NCI-H1417 (cell line): Measurements from ENCODE around the gene PSME1.

Experiments
- DNase-seq, 3 experiments: peaks; one replicate each; lab custom pipeline; 2025; lab: John Stamatoyannopoulos, UW

PSME1 gene

DNA sequence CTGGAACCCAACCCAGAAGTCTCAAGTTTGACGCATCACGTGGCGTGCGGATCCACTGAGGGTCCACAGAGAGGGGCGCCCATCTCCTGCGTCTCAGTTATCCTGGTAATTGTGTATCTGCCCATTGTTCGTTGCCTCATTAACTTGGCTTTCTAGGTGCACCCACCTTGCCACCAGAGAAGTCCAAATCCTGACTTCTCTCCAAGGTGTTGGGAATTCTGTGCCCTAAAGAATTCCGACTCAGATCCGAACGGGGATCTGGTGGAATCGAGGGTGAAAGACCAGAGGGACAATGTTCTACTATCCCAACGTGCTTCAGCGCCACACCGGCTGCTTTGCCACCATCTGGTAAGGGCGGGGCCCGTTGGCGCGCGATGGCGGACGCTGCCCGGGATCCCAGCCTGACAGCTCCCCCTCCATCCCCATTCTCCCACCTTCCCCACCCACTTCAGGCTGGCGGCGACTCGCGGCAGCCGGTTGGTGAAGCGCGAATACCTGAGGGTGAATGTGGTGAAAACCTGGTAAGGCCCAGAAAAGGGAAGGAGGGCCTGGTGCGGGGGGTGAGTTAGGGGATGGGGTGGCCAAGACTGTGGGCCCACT lies 36.4 kb downstream of the PSME1 start:
- peak; percentile 37 to 59 (median 40) for DNase-seq

DNA sequence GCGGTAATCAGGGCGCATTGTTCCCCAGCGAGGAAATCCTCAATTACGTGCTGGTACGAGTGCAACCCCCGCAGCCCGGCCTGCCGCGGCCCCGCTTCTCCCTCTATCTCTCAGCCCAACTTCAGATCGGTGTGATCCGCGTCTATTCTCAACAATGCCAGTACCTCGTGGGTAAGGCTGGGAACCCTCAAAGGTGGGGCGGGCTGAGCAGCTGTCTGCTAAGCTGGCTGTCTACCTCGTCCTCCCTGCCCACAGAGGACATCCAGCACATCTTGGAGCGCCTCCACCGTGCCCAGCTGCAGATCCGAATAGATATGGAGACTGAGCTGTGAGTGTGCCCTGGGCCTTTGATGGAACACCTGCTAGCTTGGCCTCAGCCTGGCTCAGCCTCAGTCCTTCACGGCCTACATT lies 36.9 kb downstream of the PSME1 start:
- DNase-seq, result peak in 1 of 3 experiments; percentile 49

DNA sequence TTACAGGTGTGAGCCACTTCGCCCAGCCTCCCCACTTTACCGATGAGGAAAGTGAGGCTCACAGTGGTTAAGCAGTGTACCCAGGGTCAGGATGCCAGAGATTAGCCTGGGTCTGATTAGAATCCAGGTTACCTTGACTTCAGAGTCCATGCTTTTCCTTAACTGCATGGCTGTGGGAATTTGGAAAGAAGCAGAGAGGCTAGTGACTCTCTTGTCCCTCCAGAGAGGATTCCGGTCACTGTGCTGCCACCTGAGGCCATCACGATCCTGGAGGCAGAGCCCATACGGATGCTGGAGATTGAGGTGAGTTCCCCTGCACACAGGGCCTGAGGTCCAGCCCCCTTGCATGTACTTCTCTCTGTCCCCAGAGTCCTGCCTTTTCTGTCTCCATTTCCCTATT lies 40.6 kb downstream of the PSME1 start:
- no peak for DNase-seq

DNA sequence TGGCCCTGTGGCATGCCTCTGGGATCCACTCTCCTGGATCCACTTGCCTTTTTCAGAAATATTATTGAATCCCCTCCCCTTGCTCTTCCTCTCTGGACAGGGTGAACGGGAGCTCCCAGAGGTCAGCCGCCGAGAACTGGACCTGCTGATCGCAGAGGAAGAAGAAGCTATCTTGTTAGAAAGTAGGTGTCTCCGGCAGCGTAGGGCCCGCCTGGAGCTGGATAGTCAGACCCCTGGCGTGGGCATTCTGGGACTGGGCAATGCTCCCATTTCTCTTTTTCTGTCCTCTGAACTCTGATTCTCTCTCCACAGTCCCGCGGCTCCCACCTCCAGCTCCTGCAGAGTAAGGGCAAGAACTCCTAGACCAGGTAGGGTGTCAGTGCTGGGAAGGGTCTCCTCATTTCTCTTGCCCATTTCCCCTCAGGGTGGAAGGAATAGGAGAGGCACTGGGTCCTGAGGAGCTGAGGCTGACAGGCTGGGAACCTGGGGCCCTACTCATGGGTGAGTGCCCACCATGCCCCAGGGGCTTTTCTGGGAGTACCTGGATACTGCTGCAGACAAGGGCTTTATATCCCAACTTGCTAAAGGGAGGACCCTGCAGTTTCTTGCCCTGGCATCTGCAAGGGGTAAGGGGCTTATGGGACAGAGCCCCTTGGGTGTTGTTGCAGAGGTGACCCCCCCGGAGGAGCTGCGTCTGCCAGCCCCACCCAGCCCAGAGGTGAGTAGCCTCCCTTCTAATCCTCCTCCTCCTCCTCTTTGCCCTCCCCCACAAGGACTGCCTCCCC lies 41.2 kb downstream of the PSME1 start:
- DNase-seq, result no peak

DNA sequence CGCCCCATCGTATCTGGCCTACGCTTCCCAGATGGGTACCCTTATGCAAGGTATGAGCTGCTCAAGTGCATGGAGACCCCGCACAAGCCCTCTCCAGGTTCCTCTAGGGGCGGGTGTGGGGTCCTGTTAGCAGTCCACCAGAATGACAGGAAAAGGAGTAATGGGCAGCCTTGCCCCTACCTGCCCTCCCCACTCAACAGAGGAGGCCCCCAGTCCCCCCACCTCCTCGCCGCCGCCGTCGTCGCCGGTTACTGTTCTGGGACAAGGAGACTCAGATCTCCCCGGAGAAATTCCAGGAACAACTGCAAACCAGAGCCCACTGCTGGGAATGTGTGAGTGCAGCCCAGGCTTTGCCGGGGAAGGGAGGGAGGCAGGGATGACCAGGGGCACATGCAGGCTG lies 41.9 kb downstream of the PSME1 start:
- DNase-seq, result no peak

DNA sequence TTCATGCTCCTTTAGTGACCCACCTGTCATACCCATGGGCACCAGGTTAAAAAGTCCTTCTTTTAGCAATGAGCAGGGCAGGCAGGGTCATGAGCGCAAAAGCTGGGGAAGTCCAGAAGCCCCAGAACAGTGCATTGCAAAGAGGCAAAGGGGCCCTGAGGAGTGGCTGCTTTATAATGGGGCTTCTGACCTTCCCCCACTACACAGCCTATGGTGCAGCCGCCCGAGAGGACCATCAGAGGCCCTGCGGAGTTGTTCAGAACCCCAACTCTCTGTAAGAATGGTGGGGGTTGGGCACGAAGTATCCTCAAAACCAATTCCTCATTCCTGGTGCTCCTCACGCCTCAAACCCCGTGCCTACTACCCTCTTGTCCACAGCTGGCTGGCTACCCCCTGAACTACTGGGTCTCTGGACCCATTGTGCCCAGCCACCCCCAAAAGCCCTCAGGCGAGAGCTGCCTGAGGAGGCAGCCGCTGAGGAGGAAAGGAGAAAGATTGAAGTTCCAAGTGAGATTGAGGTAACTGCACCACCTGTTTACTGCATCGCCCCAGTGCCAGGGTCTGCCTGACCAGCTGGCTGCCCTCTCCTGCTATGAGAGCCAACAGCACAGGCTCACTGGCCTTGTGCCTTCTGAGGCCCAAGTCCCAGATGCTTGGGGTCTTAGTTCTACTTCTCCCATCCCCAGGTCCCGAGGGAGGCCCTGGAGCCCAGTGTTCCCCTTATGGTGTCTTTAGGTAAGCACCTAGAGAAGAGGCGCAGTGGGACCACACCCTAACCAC lies 42.6 kb downstream of the PSME1 start:
- no peak for DNase-seq

DNA sequence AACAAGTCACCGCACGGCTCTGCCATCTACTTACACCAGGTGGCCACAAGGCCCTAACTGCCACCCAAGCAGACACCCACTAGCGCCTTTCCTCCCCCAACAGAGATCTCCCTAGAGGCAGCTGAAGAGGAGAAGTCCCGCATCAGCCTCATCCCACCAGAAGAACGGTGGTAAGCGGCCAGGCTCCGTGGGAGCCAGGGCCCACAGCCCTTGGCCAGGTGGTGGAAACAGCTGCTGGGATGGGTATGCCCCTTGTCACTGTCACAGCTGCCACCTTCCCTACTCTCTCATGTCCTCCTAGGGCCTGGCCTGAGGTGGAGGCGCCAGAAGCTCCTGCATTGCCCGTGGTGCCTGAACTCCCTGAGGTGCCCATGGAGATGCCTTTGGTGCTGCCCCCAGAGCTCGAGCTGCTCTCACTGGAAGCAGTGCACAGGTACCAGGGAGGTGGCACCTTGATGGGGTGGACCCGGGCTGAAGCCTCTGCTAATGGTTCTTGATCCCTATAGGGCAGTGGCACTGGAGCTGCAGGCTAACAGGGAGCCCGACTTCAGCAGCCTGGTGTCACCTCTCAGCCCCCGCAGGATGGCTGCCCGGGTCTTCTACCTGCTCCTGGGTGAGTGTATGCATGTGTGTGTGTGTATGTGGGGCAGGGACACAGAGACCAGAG lies 43.4 kb downstream of the PSME1 start:
- DNase-seq, result no peak

DNA sequence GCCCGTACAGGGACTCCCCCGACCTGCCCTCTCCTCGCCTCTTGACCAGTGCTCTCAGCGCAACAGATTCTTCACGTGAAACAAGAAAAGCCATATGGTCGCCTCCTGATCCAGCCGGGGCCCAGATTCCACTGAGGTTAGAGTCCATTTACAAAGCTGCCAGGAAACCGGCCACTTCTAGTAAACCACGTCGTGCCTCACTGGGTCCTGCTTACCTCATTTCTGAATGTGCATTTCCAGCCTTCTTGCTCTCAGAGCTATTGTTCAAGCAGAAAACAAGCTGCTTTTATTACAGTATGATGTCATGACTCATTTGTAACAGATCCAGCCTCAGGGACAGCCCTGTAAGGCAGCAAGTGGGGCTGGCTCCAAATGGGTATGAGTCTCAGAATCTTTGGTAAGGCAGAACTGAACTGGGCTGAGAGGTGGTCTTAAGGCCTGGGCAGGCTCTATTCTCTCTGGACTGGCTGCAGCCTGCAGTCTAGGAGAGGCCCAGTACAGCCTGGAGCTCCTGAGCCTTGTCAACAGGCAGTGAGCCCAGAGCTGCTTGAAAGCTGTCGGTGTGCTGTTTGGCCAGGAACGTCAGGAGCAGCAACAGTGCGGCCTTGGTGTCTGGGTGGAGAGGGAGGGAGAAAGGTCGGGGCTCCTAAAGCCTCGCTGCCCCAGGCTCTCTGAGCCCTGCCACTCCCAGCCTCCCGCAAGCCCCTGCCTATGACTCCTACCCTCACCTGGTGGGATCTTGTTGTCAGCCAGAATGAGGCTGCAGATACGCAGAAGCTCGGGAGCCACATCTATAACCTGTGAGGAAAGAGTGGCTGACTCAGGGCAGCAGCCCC lies 44.2 kb downstream of the PSME1 start:
- no peak for DNase-seq

DNA sequence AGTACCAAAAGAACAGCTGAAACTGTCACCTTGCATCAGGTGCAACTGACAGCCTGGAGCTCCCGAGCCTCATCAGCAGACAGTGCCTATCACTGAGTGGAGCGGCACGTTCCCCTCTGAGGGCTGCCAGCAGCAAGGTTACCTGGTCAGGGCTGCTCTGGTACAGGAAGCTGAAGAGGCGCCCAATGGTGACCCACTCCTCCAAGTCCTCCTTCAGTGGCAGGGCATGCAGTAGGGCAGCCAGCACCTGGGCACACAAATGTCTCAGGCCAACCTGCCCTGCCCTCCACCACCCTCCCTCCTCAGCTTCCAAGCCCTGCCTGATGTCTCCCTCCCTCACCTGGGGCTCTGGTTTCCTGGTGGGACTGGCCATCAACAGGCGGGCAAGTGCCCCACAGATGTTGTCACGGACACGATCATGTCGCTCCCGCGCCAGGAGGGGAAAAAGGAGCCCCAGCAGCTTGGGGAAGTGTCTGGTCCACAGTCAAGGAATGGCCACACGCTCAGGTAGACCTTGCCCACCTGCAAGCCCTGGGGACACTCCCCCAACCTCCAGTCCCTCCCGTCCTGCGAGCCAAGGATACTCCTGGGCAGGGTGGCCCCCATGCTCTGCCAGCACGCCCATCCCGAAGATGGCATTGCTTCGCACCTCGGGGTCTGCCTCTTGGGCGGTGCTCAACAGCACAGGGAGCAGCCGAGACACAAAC lies 45.5 kb downstream of the PSME1 start:
- DNase-seq, result no peak

DNA sequence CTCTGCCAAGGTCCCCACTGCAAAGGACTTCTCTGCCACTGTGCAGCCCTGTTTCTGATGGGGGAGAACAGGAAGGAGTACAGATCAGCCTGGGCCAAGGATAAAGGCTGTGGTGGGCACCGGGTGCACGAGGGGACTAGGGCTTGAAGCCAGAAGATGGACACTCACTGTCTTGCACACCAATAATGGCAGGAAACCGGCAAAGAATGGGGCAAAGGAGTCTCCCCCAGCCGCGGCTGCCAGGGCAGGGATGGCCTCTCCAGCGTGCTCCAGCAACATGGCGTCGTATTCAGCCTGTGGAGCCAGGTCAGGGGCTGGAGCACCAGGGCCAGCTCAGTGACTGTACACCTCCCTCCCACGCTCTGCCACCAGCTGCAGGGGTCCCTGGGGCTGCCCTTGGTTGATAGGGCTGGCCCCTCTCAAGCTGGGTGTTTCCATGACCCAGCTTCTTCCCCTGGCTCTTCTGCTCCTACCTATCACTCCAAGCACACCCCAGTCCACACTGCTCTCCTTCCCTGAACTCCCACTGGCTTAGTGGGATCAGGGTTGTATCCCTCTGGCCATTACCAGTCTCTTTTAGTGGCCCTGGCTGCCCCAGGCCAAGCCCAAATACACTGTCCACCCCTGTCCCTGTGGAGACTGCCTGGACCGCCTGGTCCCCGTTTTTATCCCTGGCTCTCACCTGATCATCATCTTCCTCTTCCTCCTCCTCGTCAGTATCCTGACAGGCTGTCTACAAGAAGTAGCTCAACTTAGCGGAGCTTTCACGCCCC lies 46.3 kb downstream of the PSME1 start:
- DNase-seq, result no peak

DNA sequence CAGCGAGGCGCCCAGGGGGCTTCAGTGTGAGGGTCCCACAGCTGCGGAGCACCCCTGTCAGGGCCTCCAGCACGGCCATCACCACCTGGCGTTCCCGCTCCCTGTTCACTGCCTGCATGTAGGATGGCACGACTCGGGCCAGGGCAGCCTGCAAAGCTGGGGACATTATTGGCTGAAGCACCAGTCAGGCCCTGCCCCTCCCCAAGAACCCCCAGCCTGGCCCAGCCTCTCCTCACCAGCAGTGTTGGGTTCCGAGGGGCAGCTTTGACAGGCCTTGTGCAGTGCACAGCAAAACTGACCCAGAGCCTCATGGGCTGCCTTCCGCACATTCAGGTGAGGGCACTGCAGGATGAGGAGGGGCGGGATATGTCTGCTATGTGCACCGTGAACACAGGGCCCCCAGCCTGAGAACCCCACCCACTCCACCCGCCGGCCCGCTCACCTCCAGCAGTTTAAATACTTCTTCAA lies 47.1 kb downstream of the PSME1 start:
- no peak for DNase-seq

DNA sequence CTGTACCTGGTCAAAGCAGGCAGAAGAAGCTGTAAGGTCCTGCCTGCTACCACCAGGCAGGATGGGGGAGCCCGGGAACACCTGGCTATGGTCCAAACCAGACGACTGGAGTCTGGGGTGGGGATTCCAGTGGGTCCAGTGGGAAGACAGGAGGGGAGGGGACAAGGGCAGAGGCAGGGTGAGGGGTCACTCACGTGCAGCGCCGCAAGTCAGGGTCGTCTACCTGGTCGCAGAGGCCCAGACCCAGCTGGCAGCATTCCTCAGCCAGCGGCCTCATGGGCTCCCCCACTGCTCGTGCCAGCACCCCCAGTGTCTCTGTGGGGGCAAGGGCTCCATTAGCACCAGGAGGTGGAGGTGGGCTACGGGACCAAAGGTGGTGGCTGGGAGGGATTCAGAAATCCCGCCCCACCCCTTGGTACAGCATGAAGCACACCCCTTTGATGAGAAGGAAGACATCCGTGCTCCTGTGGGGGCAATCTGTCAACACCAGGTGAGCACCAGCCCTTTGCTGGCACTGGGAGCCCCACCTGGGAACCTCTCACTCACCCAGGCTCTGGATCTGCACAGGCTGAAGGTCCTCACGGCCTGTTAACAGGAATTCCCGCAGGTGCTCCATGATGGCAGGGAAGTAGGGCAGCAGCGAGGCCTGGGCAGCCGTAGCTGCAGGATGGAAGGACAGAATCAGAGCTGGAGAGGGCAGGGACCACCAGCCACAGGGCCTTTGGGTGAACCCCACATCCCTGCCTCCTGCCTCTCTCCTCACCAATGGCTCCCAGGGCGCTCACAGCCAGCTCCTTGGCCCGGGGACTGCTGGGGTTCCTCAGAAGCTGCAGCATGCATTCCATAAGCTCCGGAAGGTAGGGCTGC lies 48.3 kb downstream of the PSME1 start:
- no peak for DNase-seq

DNA sequence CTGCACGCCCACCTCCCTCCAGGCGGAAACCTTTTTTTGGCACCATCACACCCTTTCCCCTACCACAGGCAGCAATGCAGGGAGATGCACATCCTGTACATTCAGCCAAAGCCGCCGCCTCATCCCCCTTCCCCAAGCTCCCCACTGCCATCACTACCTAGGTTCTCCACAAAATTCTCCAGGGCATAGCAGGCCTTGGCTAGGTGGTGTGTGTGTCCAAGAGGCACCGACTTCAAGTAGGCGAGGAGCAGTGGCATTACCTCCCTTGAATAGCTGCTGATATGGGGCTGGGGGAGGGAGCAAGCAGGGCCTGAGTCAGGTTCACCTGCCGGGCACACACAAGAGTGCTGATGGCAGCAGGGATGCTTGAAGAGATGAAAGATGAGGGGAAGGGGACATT lies 49.0 kb downstream of the PSME1 start:
- DNase-seq, result no peak

DNA sequence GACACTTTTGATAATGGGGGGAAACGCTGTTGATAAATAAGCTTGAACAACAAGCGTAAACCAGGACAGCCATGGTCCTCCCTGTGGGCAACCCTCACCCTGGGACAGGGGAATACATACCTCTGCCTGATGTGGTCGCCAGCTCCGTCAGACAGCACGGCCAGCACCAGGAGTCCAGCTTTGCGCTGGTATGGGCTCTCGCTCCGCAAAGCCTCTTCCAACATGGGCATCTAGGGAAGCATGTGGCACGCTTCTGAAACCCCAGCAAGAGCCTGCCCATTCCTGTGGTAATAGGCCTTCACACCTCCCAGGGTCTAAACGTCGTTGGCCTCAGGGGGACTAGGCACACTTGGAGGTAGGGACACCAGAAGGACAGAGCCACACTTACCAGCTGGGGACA lies 49.7 kb downstream of the PSME1 start:
- DNase-seq, result no peak

DNA sequence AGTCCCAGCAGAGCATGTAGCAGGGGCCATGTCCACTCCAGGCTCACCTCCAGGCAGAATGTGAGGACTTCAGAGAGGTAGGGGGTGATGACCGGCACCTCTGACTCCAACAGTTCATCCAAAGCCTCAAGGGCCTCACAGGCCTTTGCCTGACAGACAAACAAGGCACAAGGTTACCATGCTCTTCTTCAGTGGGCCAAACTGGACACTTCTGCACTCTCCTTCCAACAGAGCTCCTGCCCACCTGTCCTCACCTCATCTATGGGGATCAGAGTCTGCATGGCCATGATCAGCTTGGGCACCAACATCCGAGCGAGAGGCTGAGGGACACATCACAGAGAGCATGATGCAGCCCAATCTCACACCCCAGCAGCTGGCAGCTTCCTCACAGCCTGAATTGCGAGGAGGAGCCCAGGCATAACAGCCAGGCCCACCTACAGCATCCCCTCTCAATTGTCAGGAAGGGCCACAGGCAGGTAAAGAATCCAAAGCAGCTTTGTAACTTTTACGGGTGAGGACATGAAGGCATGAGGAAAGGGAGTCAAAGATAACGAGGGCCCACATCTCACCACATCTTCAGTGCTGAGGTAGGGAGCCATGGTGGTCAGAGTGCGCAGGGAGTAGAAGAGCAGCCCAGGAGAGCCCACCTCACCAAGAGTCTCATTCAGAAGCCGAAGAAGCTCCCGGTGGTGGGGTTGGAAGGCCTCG lies 51.0 kb downstream of the PSME1 start:
- DNase-seq, result no peak

DNA sequence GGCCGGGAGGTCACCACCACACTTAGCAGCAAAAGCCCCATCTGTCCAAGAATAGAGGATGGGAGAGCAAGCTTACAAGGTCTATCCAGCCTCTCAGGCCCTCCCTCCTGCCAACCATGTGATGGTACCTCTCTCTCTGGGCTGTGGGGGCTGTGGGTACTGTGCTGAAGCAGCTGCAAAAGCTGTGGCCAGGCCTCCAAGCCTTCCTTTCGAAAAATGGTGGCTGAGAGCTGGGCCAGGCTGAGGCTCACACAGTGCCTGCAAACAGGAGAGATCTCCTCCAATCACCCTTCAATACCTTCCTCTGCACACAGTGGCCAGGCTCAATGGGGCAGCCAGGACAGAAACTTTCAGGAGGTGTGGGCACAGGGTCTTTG lies 51.5 kb downstream of the PSME1 start:
- DNase-seq, result no peak
